GM19468 (cell line): ENCODE results near the gene CHAMP1.
A peak's percentile ranks its signal among the peaks of the same experiment; 100 is the strongest.

Source experiments
- ATAC-seq: cut with Tn5 transposase; IDR thresholded peaks from one replicate; pipeline ENCODE4 v1.9.1; 2021; ENCODE audit warnings: mild to moderate bottlenecking, moderate library complexity, moderate number of reproducible peaks; ENCODE audit not compliant: unreplicated experiment; ENCODE audit errors: extremely low read depth

CHAMP1 gene

GRCh38 chr13:114314074-114314912, at the start of gene CHAMP1:
Gene CHAMP1, plus strand, starts transcription at chr13:114314503. Its CDS starts 9,340 bp downstream, at chr13:114323843.
- ATAC-seq: peak; percentile 78

GRCh38 chr13:114264886-114265611, 49.3 kb upstream of the CHAMP1 start:
- no peak for ATAC-seq

GRCh38 chr13:114266241-114266640, 48.1 kb upstream of the CHAMP1 start:
- no peak for ATAC-seq

GRCh38 chr13:114268344-114269280, 45.7 kb upstream of the CHAMP1 start:
- ATAC-seq: no peak

- no peak for ATAC-seq
Observed at GRCh38 chr13:114269281-114269770, 45.0 kb upstream of the CHAMP1 start.

- no peak for ATAC-seq
Observed at GRCh38 chr13:114272977-114273376, 41.3 kb upstream of the CHAMP1 start.

GRCh38 chr13:114275304-114275703, 39.0 kb upstream of the CHAMP1 start:
- no peak for ATAC-seq

- ATAC-seq: no peak
Observed at GRCh38 chr13:114279146-114279545, 35.2 kb upstream of the CHAMP1 start.

- ATAC-seq: no peak
Observed at GRCh38 chr13:114279758-114280355, 34.4 kb upstream of the CHAMP1 start.

- peak; percentile 39 for ATAC-seq
Observed at GRCh38 chr13:114281351-114282040, 32.8 kb upstream of the CHAMP1 start, which contains the start of gene UPF3A. Gene UPF3A, plus strand, starts transcription at chr13:114281601. Its CDS starts 39 bp downstream, at chr13:114281640.

GRCh38 chr13:114282041-114282670, 32.1 kb upstream of the CHAMP1 start:
- peak; percentile 60 for ATAC-seq

- ATAC-seq: no peak
Observed at GRCh38 chr13:114283576-114283975, 30.7 kb upstream of the CHAMP1 start.

GRCh38 chr13:114284680-114285079, 29.6 kb upstream of the CHAMP1 start:
- ATAC-seq: no peak

- ATAC-seq: no peak
Observed at GRCh38 chr13:114285166-114285808, 29.0 kb upstream of the CHAMP1 start.

GRCh38 chr13:114286808-114287207, 27.5 kb upstream of the CHAMP1 start:
- ATAC-seq: no peak

GRCh38 chr13:114288157-114288591, 26.1 kb upstream of the CHAMP1 start:
- ATAC-seq: no peak

- no peak for ATAC-seq
Observed at GRCh38 chr13:114296448-114296847, 17.9 kb upstream of the CHAMP1 start.

- no peak for ATAC-seq
Observed at GRCh38 chr13:114296902-114297301, 17.4 kb upstream of the CHAMP1 start.
